CD4-positive, alpha-beta T cell treated with Interleukin-6 for 4 hours (primary cell): ENCODE data around the gene RPS14.

ENCODE experiments used
- DNase-seq: peaks from one replicate; pipeline ENCODE4 v3.0.0-alpha.2; 2020; ENCODE audit warnings: mixed read lengths

The RPS14 gene

GRCh38 chr5:150449517-150450339 lies at the start of gene RPS14:
TSS of gene RPS14 (minus strand) at chr5:150449739. CDS start at chr5:150447733, 2,006 bp downstream.
- DNase-seq, result peak; percentile 96

GRCh38 chr5:150498971-150499370 lies 49.4 kb upstream of the RPS14 start:
- DNase-seq, result no peak

GRCh38 chr5:150498501-150498900 lies 49.0 kb upstream of the RPS14 start:
- DNase-seq, result no peak

- DNase-seq, result no peak
These were observed 48.4 kb upstream of the RPS14 start for GRCh38 chr5:150497989-150498317.

- no peak for DNase-seq
These were observed 47.9 kb upstream of the RPS14 start for GRCh38 chr5:150497274-150497988.

- no peak for DNase-seq
These were observed 47.0 kb upstream of the RPS14 start for GRCh38 chr5:150496534-150496933.

GRCh38 chr5:150496098-150496497 lies 46.6 kb upstream of the RPS14 start:
- no peak for DNase-seq

GRCh38 chr5:150492621-150493020 lies 43.1 kb upstream of the RPS14 start:
- no peak for DNase-seq

GRCh38 chr5:150491876-150492275 lies 42.3 kb upstream of the RPS14 start:
- DNase-seq, result no peak

- no peak for DNase-seq
These were observed 41.2 kb upstream of the RPS14 start for GRCh38 chr5:150490754-150491153.

GRCh38 chr5:150490296-150490669 lies 40.7 kb upstream of the RPS14 start:
- no peak for DNase-seq

GRCh38 chr5:150489360-150490295 lies 40.1 kb upstream of the RPS14 start:
- DNase-seq, result no peak

- DNase-seq, result no peak
These were observed 39.2 kb upstream of the RPS14 start for GRCh38 chr5:150488519-150489359.

- DNase-seq, result no peak
These were observed 37.9 kb upstream of the RPS14 start for GRCh38 chr5:150487199-150488061.

GRCh38 chr5:150486402-150487198 lies 37.1 kb upstream of the RPS14 start:
- peak; percentile 44 for DNase-seq

- peak; percentile 40 for DNase-seq
These were observed 36.3 kb upstream of the RPS14 start for GRCh38 chr5:150485693-150486401.

- DNase-seq, result no peak
These were observed 35.6 kb upstream of the RPS14 start for GRCh38 chr5:150484964-150485692.

GRCh38 chr5:150481972-150482406 lies 32.5 kb upstream of the RPS14 start:
- DNase-seq, result no peak

- no peak for DNase-seq
These were observed 32.1 kb upstream of the RPS14 start for GRCh38 chr5:150481708-150481965.
